Loucy (cell line): ENCODE measurements around the gene BICRAL.

ENCODE experiments used
- EZH2phosphoT487 ChIP-seq: fragments of 200-600 bp; IDR thresholded peaks from 2 replicates; pipeline ENCODE4 v1.6.1; 2018; ENCODE audit warnings: antibody characterized with exemption, mild to moderate bottlenecking, moderate library complexity, borderline replicate concordance
- TF ChIP-seq, protein P1 (sequence below): fragments of 200-600 bp; sonication (generic); conservative IDR thresholded peaks from 2 replicates; pipeline ENCODE4 v1.5.1; 2014; ENCODE audit warnings: mild to moderate bottlenecking, antibody characterized with exemption, low read length

DNA sequence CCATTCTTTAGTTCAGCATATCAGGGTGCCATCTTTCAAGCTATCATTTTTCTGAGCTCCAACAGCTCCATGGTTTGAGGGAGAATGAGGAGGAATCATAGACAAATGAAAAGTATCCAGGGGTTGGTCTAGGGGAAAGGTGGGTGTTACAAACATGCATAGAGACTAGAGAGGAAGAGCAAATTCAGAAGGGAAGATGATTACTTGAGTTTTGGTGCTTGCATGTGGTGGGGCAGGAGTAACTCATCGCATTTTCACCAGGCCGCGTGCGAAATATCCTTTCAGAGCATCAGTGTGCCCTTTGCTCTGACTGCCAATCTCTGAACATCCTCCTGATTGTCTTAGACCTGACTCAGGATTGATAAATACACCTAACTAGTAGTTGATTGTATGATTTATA lies 7.7 kb upstream of the BICRAL start:
- TF ChIP-seq, protein P1, sequence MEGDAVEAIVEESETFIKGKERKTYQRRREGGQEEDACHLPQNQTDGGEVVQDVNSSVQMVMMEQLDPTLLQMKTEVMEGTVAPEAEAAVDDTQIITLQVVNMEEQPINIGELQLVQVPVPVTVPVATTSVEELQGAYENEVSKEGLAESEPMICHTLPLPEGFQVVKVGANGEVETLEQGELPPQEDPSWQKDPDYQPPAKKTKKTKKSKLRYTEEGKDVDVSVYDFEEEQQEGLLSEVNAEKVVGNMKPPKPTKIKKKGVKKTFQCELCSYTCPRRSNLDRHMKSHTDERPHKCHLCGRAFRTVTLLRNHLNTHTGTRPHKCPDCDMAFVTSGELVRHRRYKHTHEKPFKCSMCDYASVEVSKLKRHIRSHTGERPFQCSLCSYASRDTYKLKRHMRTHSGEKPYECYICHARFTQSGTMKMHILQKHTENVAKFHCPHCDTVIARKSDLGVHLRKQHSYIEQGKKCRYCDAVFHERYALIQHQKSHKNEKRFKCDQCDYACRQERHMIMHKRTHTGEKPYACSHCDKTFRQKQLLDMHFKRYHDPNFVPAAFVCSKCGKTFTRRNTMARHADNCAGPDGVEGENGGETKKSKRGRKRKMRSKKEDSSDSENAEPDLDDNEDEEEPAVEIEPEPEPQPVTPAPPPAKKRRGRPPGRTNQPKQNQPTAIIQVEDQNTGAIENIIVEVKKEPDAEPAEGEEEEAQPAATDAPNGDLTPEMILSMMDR: no peak
- no peak for TF ChIP-seq EZH2phosphoT487
